ENCODE results near the gene MYO1F. TPM values are rescaled to one million over a fixed set of nuclear protein-coding genes. Genes with fewer than 3 reads are reported as not detected.

MYO1F gene
- total RNA-seq, 1 donor from 2014 or later: 0.33 TPM

DNA sequence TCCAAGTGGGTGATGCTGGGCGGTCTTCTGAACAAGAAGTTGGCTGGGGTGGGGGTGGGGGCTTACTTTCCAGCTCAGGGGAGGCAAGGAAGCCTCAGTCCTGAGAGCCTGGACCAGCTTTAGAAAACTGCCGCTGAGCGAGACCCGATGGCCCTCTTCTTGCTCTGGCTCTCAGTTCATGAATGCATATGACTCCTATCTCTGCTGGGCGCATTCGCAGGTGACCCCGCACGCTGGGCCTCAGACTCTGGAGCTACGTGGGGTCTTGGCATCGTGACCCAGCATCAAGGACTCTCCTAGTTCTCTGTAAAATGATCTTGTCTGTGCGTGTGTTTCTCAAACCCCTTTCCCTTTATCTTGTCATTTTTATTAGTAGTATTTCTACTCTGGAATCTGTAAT lies 94.5 kb downstream of the MYO1F start:
- TF ChIP-seq, protein P1, sequence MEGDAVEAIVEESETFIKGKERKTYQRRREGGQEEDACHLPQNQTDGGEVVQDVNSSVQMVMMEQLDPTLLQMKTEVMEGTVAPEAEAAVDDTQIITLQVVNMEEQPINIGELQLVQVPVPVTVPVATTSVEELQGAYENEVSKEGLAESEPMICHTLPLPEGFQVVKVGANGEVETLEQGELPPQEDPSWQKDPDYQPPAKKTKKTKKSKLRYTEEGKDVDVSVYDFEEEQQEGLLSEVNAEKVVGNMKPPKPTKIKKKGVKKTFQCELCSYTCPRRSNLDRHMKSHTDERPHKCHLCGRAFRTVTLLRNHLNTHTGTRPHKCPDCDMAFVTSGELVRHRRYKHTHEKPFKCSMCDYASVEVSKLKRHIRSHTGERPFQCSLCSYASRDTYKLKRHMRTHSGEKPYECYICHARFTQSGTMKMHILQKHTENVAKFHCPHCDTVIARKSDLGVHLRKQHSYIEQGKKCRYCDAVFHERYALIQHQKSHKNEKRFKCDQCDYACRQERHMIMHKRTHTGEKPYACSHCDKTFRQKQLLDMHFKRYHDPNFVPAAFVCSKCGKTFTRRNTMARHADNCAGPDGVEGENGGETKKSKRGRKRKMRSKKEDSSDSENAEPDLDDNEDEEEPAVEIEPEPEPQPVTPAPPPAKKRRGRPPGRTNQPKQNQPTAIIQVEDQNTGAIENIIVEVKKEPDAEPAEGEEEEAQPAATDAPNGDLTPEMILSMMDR (conservative IDR thresholded peaks at IDR 0.05): no peak
- Mint-ChIP-seq H3K36me3 (ENCODE audit: low read depth) (peaks cover 32% of the 10 kb centered on the region), H3K4me1 (peaks cover 30% of the 10 kb centered on the region), H3K27ac (ENCODE audit: unreplicated experiment) (peak overlapping the region; percentile 68), H3K4me3 (no peak overlapping the region), H3K9me3 (no peaks in the 10 kb centered on the region), H3K27me3 (ENCODE audit: low read depth) (no peaks in the 10 kb centered on the region)
- no peak for DNase-seq (ENCODE audit: low read depth, low spot score)

GRCh38 chr19:8481616-8482015 lies 95.6 kb downstream of the MYO1F start:
- TF ChIP-seq, protein P1 (conservative IDR thresholded peaks at IDR 0.05): no peak
- no peaks in the 10 kb centered on the region for H3K9me3 Mint-ChIP-seq
- peak overlapping the region; percentile 2 for H3K4me3 Mint-ChIP-seq
- DNase-seq (ENCODE audit: low read depth, low spot score): no peak
- H3K27me3 Mint-ChIP-seq (ENCODE audit: low read depth): no peaks in the 10 kb centered on the region
- H3K4me1 Mint-ChIP-seq: peaks cover 20% of the 10 kb centered on the region
- peak overlapping the region; percentile 41 for H3K27ac Mint-ChIP-seq (ENCODE audit: unreplicated experiment)
- H3K36me3 Mint-ChIP-seq (ENCODE audit: low read depth): peaks cover 28% of the 10 kb centered on the region

- Mint-ChIP-seq H3K4me3 (peak overlapping the region; percentile 2), H3K4me1 (peaks cover 16% of the 10 kb centered on the region), H3K36me3 (ENCODE audit: low read depth) (peaks cover 24% of the 10 kb centered on the region), H3K9me3 (no peaks in the 10 kb centered on the region), H3K27me3 (ENCODE audit: low read depth) (no peaks in the 10 kb centered on the region), H3K27ac (ENCODE audit: unreplicated experiment) (peak overlapping the region; percentile 41)
- no peak for DNase-seq (ENCODE audit: low read depth, low spot score)
- TF ChIP-seq, protein P1 (conservative IDR thresholded peaks at IDR 0.05): no peak
Measured at GRCh38 chr19:8481201-8481600, 96.0 kb downstream of the MYO1F start.

GRCh38 chr19:8478598-8478997 lies 98.6 kb downstream of the MYO1F start:
- Mint-ChIP-seq H3K4me1 (peaks cover 14% of the 10 kb centered on the region), H3K4me3 (no peak overlapping the region), H3K36me3 (ENCODE audit: low read depth) (peaks cover 29% of the 10 kb centered on the region), H3K27me3 (ENCODE audit: low read depth) (no peaks in the 10 kb centered on the region), H3K9me3 (no peaks in the 10 kb centered on the region), H3K27ac (ENCODE audit: unreplicated experiment) (no peak overlapping the region)
- TF ChIP-seq, protein P1 (conservative IDR thresholded peaks at IDR 0.05): no peak
- DNase-seq (ENCODE audit: low read depth, low spot score): no peak

GRCh38 chr19:8477889-8478288 lies 99.4 kb downstream of the MYO1F start:
- H3K9me3 Mint-ChIP-seq: no peaks in the 10 kb centered on the region
- peaks cover 29% of the 10 kb centered on the region for H3K36me3 Mint-ChIP-seq (ENCODE audit: low read depth)
- H3K4me3 Mint-ChIP-seq: no peak overlapping the region
- H3K27ac Mint-ChIP-seq (ENCODE audit: unreplicated experiment): no peak overlapping the region
- H3K27me3 Mint-ChIP-seq (ENCODE audit: low read depth): no peaks in the 10 kb centered on the region
- no peak for DNase-seq (ENCODE audit: low read depth, low spot score)
- H3K4me1 Mint-ChIP-seq: peaks cover 14% of the 10 kb centered on the region
- TF ChIP-seq, protein P1 (conservative IDR thresholded peaks at IDR 0.05): no peak

GRCh38 chr19:8476524-8476923 lies 100.7 kb downstream of the MYO1F start:
- peaks cover 28% of the 10 kb centered on the region for H3K36me3 Mint-ChIP-seq (ENCODE audit: low read depth)
- no peaks in the 10 kb centered on the region for H3K9me3 Mint-ChIP-seq
- H3K27ac Mint-ChIP-seq (ENCODE audit: unreplicated experiment): no peak overlapping the region
- DNase-seq (ENCODE audit: low read depth, low spot score): no peak
- H3K4me3 Mint-ChIP-seq: no peak overlapping the region
- peaks cover 11% of the 10 kb centered on the region for H3K4me1 Mint-ChIP-seq
- TF ChIP-seq, protein P1 (conservative IDR thresholded peaks at IDR 0.05): no peak
- H3K27me3 Mint-ChIP-seq (ENCODE audit: low read depth): no peaks in the 10 kb centered on the region
